K562 (cell line): ENCODE results near the gene RFESD. TPM values are rescaled to one million over a fixed set of nuclear protein-coding genes. Genes with fewer than 3 reads are reported as not detected.

Experiments used
- ATAC-seq: fragments of 200-7000 bp; cut with Tn5 transposase; 3 replicates; pipeline ENCODE4 v1.9.1; 2020; ENCODE audit warnings: moderate library complexity
- BruUV-seq: library from RNA; stranded (reverse); fragments of 400-500 nt; replicated peaks from 2 replicates; lab custom pipeline; 2021; lab: Mats Ljungman, UMichigan
- CTCF ChIA-PET: fragments of 300-600 bp; formaldehyde crosslinking; extraction: SDS; loops from one replicate; lab custom pipeline; 2021; ENCODE audit warnings: low intra/inter-chr PET ratio; lab: Yijun Ruan, JAX
- POLR2A ChIA-PET: fragments of 300-600, 350-650 bp; sonication (Branson Sonifier 250); formaldehyde crosslinking; extraction: SDS; loops from one replicate; lab custom pipeline; 2021; ENCODE audit warnings: antibody characterized with exemption, inconsistent platforms; lab: Yijun Ruan, JAX
- DNase-seq, 4 experiments: peaks; one replicate each; pipeline versions ENCODE4 v3.0.0 to v3.0.0-alpha.2; 2011 to 2018; ENCODE audit warnings: low spot score in 3 of 4, mixed read lengths in 3 of 4; ENCODE audit errors: extremely low read depth in 1 of 4
- FAIRE-seq: peaks from 2 replicates; lab custom pipeline; 2011; peaks lifted over from hg19 to GRCh38; lab: Jason Lieb, UNC
- H2AFZ ChIP-seq: 2 replicates; pipeline ENCODE4 v1.6.0; 2011; ENCODE audit warnings: low read depth, low read length, control low read depth, inconsistent platforms
- H3K27ac ChIP-seq: fragments of 200-600 bp; 3 replicates; pipeline ENCODE4 v1.8.0; 2011; ENCODE audit warnings: low read depth, mild to moderate bottlenecking, control low read depth, inconsistent platforms, low read length, moderate library complexity, mixed read lengths; ENCODE audit errors: extremely low read depth
- H3K27me3 ChIP-seq, 2 experiments: fragments of 300-600 bp in 1 of 2; 2 replicates in 1 of 2; 3 replicates in 1 of 2; pipeline versions ENCODE4 v1.6.0 to v1.8.0; 2011; ENCODE audit warnings: inconsistent platforms in 2 of 2, low read length in 2 of 2, mild to moderate bottlenecking in 1 of 2, mixed read lengths in 1 of 2, moderate library complexity in 1 of 2; ENCODE audit not compliant: control insufficient read depth in 2 of 2, insufficient read depth in 2 of 2
- H3K36me3 ChIP-seq: fragments of 300-600 bp; 3 replicates; pipeline ENCODE4 v1.8.0; 2011; ENCODE audit warnings: mild to moderate bottlenecking, low read length, inconsistent platforms; ENCODE audit not compliant: control insufficient read depth, insufficient read depth
- H3K4me1 ChIP-seq, 2 experiments: fragments of 200-600 bp in 1 of 2; replicated peaks in 1 of 2; 2 replicates in 1 of 2; 3 replicates in 1 of 2; pipeline versions ENCODE4 v1.5.1 to v1.8.0; 2011; ENCODE audit warnings: inconsistent platforms in 2 of 2, low read length in 2 of 2, mild to moderate bottlenecking in 1 of 2, mixed read lengths in 1 of 2, moderate library complexity in 1 of 2; ENCODE audit not compliant: control insufficient read depth in 2 of 2, insufficient read depth in 2 of 2
- H3K4me2 ChIP-seq: 2 replicates; pipeline ENCODE4 v1.6.1; 2011; ENCODE audit warnings: low read length, control low read depth, inconsistent platforms, mixed read lengths; ENCODE audit not compliant: insufficient read depth
- H3K4me3 ChIP-seq: fragments of 200-600 bp; sonication (generic), shearing (Covaris generic); 2 replicates; pipeline ENCODE4 v1.5.1; 2016; ENCODE audit warnings: control low read depth, inconsistent platforms
- H3K79me2 ChIP-seq: fragments of 200-600 bp; 3 replicates; pipeline ENCODE4 v1.8.0; 2011; ENCODE audit warnings: low read length, inconsistent platforms; ENCODE audit not compliant: control insufficient read depth, insufficient read depth
- H3K9ac ChIP-seq, 2 experiments: 2 replicates each; pipeline versions ENCODE4 v1.6.0 to v1.6.1; 2011; ENCODE audit warnings: low read depth in 2 of 2, low read length in 2 of 2, control low read depth in 1 of 2, inconsistent platforms in 1 of 2, mild to moderate bottlenecking in 1 of 2, mixed read lengths in 1 of 2; ENCODE audit not compliant: insufficient read depth in 1 of 2
- H3K9me1 ChIP-seq: one replicate; pipeline ENCODE4 v1.6.0; 2011; ENCODE audit warnings: inconsistent platforms, mild to moderate bottlenecking, low read length, moderate library complexity; ENCODE audit not compliant: control insufficient read depth, insufficient read depth
- H3K9me3 ChIP-seq: replicated peaks from 2 replicates; pipeline ENCODE4 v1.5.1; 2011; ENCODE audit warnings: low read depth, low read length, inconsistent platforms; ENCODE audit not compliant: control insufficient read depth, insufficient read depth
- H4K20me1 ChIP-seq: replicated peaks from 2 replicates; pipeline ENCODE4 v1.6.1; 2011; ENCODE audit warnings: low read length, inconsistent platforms, mixed read lengths; ENCODE audit not compliant: control insufficient read depth, insufficient read depth
- BMI1 ChIP-seq: fragments of 150-350 bp; IDR thresholded peaks from 2 replicates; pipeline ENCODE4 v1.6.1; 2014; ENCODE audit warnings: low read length
- BRCA1 ChIP-seq, 2 experiments: fragments of 450-650 bp in 1 of 2; sonication (generic) in 1 of 2; formaldehyde crosslinking in 1 of 2; IDR thresholded peaks; 2 replicates each; pipeline versions ENCODE4 v1.5.0 to v1.6.1; 2017 to 2020; ENCODE audit warnings: mild to moderate bottlenecking in 1 of 2, missing genetic modification reagents in 1 of 2
- EGR1 ChIP-seq: fragments of 450-650 bp; conservative IDR thresholded peaks from 2 replicates; pipeline ENCODE4 v1.6.1; 2017; ENCODE audit warnings: mild to moderate bottlenecking
- ETV6 ChIP-seq, 3 experiments: fragments of 150-350 bp in 1 of 3; sonication (generic) in 1 of 3; formaldehyde crosslinking in 1 of 3; IDR thresholded peaks; 2 replicates each; pipeline versions ENCODE4 v1.6.1 to v1.8.0; 2014 to 2022; ENCODE audit warnings: borderline replicate concordance in 2 of 3, low read depth in 2 of 3, antibody characterized with exemption in 1 of 3, low read length in 1 of 3, mild to moderate bottlenecking in 1 of 3, missing genetic modification reagents in 1 of 3
- HNRNPL ChIP-seq: fragments of 200-400 bp; formaldehyde crosslinking; IDR thresholded peaks from 2 replicates; pipeline ENCODE4 v1.6.1; 2017; ENCODE audit warnings: low read depth, mild to moderate bottlenecking, low read length
- MAFK ChIP-seq: IDR thresholded peaks from 2 replicates; pipeline ENCODE4 v1.6.1; 2011; ENCODE audit warnings: low read length, improper control_type of control experiment
- NEUROD1 ChIP-seq: fragments of 150-350 bp; IDR thresholded peaks from 2 replicates; pipeline ENCODE4 v1.6.1; 2014; ENCODE audit warnings: borderline replicate concordance, low read length, low read depth; ENCODE audit not compliant: partially characterized antibody
- SAFB ChIP-seq: fragments of 200-400 bp; formaldehyde crosslinking; IDR thresholded peaks from 2 replicates; pipeline ENCODE4 v1.6.1; 2017; ENCODE audit warnings: low read depth, low read length, borderline replicate concordance
- SIN3B ChIP-seq: fragments of 450-650 bp; IDR thresholded peaks from 2 replicates; pipeline ENCODE4 v1.6.1; 2017; ENCODE audit warnings: low read depth, mild to moderate bottlenecking, moderate library complexity
- ZNF354B ChIP-seq: fragments of 250-450 bp; sonication (Bioruptor Pico); IDR thresholded peaks from 2 replicates; pipeline ENCODE4 v1.4.0; 2020
- ZNF668 ChIP-seq: fragments of 250-450 bp; sonication (Bioruptor Pico); IDR thresholded peaks from 2 replicates; pipeline ENCODE4 v1.8.0; 2022; ENCODE audit warnings: mild to moderate bottlenecking, inconsistent platforms
- ZNF79 ChIP-seq: fragments of 250-450 bp; sonication (Bioruptor Pico); IDR thresholded peaks from 2 replicates; pipeline ENCODE4 v1.4.0; 2020; ENCODE audit warnings: low read depth, mild to moderate bottlenecking, moderate library complexity
- WGBS: fragments of 100-300 bp; shearing (Covaris generic); methylation state at CpG from one replicate; pipeline ENCODE4 v1.1.6; 2016; ENCODE audit warnings: low coverage, mixed read lengths; ENCODE audit not compliant: insufficient coverage; ENCODE audit errors: missing lambda C conversion rate; 5-methylcytosine and 5-hydroxymethylcytosine counted together
- in situ Hi-C: fragments of 300-500 bp; cut with MboI; formaldehyde crosslinking; loops from 4 replicates; pipeline ENCODE4 v1.15.0; 2018; ENCODE audit warnings: inconsistent platforms, mixed read lengths
- intact Hi-C: fragments of 100-400 bp; cut with micrococcal nuclease; formaldehyde crosslinking; loops from 2 replicates; pipeline ENCODE4 v1.14.2; 2022
- polyA plus RNA-seq, 8 experiments: library from polyadenylated mRNA; depleted of rRNA in 4 of 8; stranded (reverse) in 5 of 8; unstranded in 3 of 8; fragments of >200 nt; fragmentation: Nextera tagmentation in 2 of 8; fragmentation: Illumina TruSeq in 1 of 8; extraction: Ambion mirVana in 2 of 8; extraction: Trizol in 1 of 8; gene quantifications; 2 replicates each; pipeline versions ENCODE4 v1.2.1 to v1.2.3, GENCODE V29; 2011 to 2014; ENCODE audit warnings: inconsistent platforms in 1 of 8, missing spikeins in 1 of 8
- total RNA-seq, 7 experiments: library from RNA; depleted of rRNA in 6 of 7; stranded (reverse); fragments of >200 nt in 6 of 7; fragmentation: Illumina TruSeq in 2 of 7; extraction: Trizol in 2 of 7; gene quantifications; 2 replicates each; pipeline versions ENCODE4 v1.2.1 to v1.2.3, GENCODE V29; 2011 to 2021; ENCODE audit warnings: low replicate concordance in 1 of 7
- TF ChIP-seq, protein P1 (sequence below): sonication (generic); IDR thresholded peaks from 2 replicates; pipeline ENCODE4 v1.6.1; 2016
- TF ChIP-seq, protein P2 (sequence below): sonication (generic); formaldehyde crosslinking; IDR thresholded peaks from 2 replicates; pipeline ENCODE4 v1.9.0; 2022; ENCODE audit warnings: mild to moderate bottlenecking, missing genetic modification reagents
- TF ChIP-seq, protein P3 (sequence below): fragments of 200-800 bp; sonication (Bioruptor generic); IDR thresholded peaks from 2 replicates; pipeline ENCODE4 v1.6.1; 2017; ENCODE audit warnings: missing genetic modification characterization, missing compliant biosample characterization
- TF ChIP-seq, protein P4 (sequence below): fragments of 450-650 bp; conservative IDR thresholded peaks from 2 replicates; pipeline ENCODE4 v1.6.1; 2016; ENCODE audit warnings: missing genetic modification characterization, low read depth, mild to moderate bottlenecking, control low read depth, missing compliant biosample characterization

RFESD gene
- total and polyA plus RNA-seq, 9 of the 15 experiments (the other 6 are each of a cell fraction or from before 2014, with no cell fraction given): 62.3 to 600 (median 140) TPM

DNA sequence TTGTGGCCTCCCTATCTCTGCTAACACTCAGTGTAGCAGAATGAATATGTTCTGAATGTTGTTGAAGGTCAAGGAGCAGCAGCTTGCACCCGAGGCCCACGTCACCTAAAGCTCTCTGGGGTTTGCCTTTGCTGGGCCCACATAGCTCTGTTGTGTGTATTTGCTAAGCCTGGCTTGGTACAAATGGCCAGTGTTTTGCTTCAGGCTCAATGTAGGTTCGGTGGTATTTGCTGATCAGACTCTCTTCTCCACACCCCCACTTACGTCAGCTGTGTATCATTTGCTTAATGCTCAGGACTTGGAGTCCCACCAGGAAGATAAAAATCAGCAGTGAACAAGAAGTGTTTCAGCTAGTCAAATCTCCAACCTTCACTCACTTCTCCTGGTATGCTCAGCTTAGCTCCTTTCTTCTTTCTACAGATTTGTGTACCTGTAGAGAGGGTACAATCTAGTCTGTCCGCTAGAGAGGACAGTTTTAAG, 4.8 kb upstream of the RFESD start (continued):
- no peak for TF ChIP-seq HNRNPL
- TF ChIP-seq ZNF354B (CRISPR knock-in tag): no peak
- no peak for TF ChIP-seq BRCA1 (IDR thresholded peaks at IDR 0.05)
- TF ChIP-seq BRCA1 (CRISPR knock-in tag; IDR thresholded peaks at IDR 0.05): no peak
- TF ChIP-seq, protein P1, sequence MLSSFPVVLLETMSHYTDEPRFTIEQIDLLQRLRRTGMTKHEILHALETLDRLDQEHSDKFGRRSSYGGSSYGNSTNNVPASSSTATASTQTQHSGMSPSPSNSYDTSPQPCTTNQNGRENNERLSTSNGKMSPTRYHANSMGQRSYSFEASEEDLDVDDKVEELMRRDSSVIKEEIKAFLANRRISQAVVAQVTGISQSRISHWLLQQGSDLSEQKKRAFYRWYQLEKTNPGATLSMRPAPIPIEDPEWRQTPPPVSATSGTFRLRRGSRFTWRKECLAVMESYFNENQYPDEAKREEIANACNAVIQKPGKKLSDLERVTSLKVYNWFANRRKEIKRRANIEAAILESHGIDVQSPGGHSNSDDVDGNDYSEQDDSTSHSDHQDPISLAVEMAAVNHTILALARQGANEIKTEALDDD: 0 out of 2 replicates have a peak, but pooled peaks have one; percentile 22

DNA sequence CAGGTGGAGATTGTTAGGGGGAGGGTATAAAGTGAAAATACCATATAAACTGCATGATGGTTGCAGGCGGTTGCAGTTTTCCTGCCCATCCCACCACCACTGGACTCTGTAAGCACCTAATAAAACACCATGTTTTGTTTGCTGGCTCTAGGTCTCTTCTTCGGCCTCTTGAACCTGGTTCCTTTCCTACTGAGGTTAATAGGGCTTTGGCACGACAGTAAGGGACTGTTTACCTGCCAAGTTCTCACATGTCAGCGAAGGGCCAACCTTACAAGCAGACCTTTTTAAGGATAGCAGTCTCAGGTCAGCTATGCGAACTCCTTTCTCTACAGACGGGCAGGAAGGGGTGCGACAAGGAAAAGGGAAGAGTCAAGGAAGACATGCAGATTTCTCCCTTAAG, 3.4 kb upstream of the RFESD start:
- Histone ChIP-seq H4K20me1 (no peaks in the 10 kb centered on the region), H3K4me2 (no peak overlapping the region), H3K27me3 (no peaks in the 10 kb centered on the region), H2AFZ (no peak overlapping the region), H3K9me3 (no peaks in the 10 kb centered on the region), H3K4me1 (peaks cover 11 to 14% of the 10 kb centered on the region in 2 experiments), H3K27ac (no peak overlapping the region), H3K79me2 (peaks cover 13% of the 10 kb centered on the region), H3K4me3 (no peak overlapping the region), H3K9ac (no peak overlapping the region), H3K9me1 (no peaks in the 10 kb centered on the region), H3K36me3 (no peaks in the 10 kb centered on the region)
- ChIA-PET CTCF (interaction anchor here (1.7 kb wide), 1 partner anchor 204 kb away, joined by 21 read pairs; no protein-coding TSS in a partner anchor), POLR2A (no interaction called here)
- intact Hi-C loops: loop anchor here (5.0 to 10.0 kb wide), 3 partner anchors 319 to 694 kb away; partner anchors contain the start of gene ELL2
- in situ Hi-C loops: loop anchor here (25.0 kb wide), 1 partner anchor 694 kb away; no protein-coding TSS in a partner anchor
- WGBS: 62% methylated on average over 7 of the region's 7 CpGs
- DNase-seq (no peak), ATAC-seq (no peak), FAIRE-seq (no peak)
- no TSS peak for BruUV-seq
- TF ChIP-seq SAFB: no peak
- TF ChIP-seq MAFK: no peak
- no peak for TF ChIP-seq NEUROD1
- TF ChIP-seq ZNF354B (CRISPR knock-in tag): no peak
- TF ChIP-seq, protein P2, sequence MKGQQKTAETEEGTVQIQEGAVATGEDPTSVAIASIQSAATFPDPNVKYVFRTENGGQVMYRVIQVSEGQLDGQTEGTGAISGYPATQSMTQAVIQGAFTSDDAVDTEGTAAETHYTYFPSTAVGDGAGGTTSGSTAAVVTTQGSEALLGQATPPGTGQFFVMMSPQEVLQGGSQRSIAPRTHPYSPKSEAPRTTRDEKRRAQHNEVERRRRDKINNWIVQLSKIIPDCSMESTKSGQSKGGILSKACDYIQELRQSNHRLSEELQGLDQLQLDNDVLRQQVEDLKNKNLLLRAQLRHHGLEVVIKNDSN (CRISPR knock-in tag): no peak
- TF ChIP-seq ZNF668 (CRISPR knock-in tag): no peak
- TF ChIP-seq ETV6 (IDR thresholded peaks at IDR 0.05; ENCODE audit: borderline replicate concordance in 1 of 2, low read depth in 2 of 2, low read length in 1 of 2): no peak
- no peak for TF ChIP-seq ETV6 (CRISPR knock-in tag; IDR thresholded peaks at IDR 0.05; ENCODE audit: borderline replicate concordance)
- TF ChIP-seq SIN3B: no peak
- TF ChIP-seq, protein P3, sequence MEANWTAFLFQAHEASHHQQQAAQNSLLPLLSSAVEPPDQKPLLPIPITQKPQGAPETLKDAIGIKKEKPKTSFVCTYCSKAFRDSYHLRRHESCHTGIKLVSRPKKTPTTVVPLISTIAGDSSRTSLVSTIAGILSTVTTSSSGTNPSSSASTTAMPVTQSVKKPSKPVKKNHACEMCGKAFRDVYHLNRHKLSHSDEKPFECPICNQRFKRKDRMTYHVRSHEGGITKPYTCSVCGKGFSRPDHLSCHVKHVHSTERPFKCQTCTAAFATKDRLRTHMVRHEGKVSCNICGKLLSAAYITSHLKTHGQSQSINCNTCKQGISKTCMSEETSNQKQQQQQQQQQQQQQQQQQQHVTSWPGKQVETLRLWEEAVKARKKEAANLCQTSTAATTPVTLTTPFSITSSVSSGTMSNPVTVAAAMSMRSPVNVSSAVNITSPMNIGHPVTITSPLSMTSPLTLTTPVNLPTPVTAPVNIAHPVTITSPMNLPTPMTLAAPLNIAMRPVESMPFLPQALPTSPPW (CRISPR knock-in tag): no peak
- no peak for TF ChIP-seq ZNF79 (CRISPR knock-in tag)
- no peak for TF ChIP-seq BMI1
- TF ChIP-seq, protein P4, sequence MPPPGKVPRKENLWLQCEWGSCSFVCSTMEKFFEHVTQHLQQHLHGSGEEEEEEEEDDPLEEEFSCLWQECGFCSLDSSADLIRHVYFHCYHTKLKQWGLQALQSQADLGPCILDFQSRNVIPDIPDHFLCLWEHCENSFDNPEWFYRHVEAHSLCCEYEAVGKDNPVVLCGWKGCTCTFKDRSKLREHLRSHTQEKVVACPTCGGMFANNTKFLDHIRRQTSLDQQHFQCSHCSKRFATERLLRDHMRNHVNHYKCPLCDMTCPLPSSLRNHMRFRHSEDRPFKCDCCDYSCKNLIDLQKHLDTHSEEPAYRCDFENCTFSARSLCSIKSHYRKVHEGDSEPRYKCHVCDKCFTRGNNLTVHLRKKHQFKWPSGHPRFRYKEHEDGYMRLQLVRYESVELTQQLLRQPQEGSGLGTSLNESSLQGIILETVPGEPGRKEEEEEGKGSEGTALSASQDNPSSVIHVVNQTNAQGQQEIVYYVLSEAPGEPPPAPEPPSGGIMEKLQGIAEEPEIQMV: no peak
- TF ChIP-seq EGR1: no peak
